ENCODE data around the gene ASIC4. TPM values are rescaled to one million over a fixed set of nuclear protein-coding genes. Genes with fewer than 3 reads are reported as not detected.

ASIC4 gene
- total RNA-seq, 1 donor from 2014 or later = not detected

DNA sequence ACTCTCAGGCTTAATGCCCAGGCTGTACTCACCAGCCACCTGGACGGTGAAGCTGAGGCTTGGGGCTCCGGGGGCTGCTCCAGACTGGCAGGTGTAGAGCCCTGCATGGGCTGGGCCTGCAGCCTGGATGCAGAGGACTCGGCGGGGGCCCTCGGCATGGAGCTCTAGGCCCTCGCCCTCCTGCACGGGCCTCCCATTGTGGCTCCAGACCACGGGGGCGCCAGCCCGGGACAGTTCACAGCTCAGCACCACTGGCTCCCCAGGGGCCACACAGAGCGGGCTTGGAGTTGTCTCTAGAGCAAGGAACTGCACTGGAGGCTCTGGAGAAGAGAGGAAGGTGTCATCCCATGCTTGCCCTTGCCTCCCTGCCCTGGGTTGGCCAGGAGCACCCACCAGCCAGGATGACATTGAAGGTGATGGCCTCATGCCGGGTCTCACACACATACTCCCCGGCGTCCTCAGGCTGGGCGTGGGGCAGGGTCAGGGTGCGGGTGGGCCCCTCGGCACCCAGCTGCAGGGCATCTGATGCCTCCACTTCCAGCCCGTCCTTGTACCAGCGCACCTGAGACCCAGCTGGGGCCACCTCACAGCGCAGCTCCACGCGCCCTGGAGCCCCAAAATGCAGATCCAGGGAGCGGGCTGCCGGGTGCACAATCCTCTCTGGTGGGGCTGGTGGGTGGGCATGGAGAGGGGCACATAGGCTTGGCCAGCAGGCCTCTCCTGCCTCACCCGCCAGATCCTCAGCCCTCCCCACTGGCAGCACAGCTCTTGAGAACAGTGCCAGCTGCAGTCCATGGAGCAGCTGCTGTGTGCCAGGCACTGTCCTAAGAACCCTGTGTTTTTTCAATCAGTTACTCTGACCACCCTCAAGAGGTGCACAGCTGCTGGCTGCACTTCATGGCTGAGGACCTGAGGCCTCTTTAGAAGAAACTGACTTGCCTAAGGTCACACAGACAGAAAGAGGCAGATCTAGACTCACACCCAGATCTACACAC is 43.8 kb downstream of the ASIC4 start:
- DNase-seq (no peak), ATAC-seq (ENCODE audit: poor library complexity) (no peak)
- intact Hi-C loops (cut with DNase I) = no loop called here

DNA sequence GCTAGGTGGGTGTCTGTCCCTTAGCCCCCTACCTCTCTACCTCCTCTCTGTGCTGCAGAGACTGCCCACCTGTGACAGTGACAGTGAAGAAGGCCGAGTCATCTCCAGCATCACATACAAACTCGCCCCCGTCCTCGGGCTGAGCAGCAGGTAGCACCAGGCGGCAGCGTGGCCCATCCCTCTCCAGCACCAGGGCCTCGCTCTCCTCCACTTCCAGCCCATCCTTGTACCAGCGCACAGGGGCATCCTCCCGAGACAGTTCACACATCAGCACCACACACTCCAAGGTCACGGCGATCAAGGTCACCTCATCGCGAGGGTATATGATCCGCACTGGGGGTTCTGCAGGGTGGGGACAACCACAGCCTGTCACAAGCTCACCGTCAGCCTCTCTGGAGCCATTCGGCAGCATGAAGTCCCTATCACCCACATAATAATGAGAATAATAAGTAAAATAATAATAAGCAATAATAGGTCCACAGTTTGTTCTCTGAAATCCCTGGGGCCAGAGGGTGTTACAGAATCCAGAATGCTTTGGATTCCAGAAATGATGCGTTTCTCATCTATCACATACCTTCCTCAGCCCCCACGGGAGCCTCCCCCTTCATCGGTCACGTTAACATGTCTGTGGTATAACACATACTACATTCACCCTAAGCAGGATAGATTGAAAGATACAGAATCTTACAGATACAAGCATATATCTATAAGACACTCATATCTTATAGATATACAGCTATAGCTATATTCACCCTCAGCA is 45.1 kb downstream of the ASIC4 start:
- intact Hi-C loops (cut with DNase I) = no loop called here
- DNase-seq = no peak
- ATAC-seq (ENCODE audit: poor library complexity) = no peak

DNA sequence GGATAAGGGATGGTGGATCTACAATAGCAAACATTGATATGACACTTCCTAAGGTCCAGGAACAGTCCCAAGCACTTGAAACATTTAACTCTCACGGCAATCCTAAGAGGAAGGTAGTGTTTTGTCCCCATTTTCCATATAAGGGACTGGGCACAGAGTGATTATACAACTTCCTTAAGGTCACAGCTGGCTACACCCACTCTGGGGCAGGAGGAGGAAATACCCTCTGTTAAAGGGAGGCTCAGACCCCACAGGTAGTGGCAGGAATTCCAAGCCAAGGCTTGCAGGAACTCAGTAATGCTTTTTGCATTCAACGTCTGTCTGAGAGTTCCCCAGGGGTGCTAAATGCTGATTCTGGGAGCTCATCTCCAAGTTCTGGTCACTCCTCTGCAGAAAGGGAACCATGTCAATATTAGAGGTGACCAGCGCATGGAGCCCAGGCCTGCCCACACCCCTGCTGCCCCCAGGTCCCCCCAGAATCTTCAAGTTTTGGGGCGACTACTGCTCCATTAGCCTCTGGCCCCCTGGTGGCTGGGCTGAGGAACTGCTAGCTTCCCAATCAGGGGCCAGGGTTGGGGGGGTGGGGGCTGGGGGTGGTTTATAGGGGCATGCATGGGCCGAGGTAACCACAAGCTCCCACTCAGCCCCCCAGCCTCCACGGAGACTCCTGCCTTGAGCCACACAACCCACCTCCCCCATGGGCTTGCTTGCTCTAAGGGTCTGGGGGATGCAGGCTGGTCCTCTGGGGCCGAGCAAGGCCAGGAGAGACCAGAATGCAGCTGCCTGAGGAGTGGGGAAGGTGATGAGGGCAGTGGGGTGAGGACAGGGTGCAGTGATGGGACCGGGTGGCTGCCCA is 46.0 kb downstream of the ASIC4 start:
- ATAC-seq (ENCODE audit: poor library complexity) (peak; percentile 30), DNase-seq (no peak)

DNA sequence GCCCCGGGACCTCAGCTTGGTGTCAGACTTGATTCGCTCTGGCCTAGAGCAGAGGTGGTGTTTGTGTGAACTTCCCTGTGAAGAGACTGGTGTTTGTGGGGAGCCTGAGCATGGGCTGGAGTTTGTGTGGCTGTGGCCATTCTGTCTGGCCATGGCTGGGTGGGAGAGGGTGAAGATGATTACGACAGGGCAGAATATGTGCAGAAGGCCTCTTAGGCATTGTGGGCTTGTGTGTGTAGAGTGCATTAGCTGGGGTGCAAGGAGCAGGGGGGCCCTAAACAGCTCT is 46.6 kb downstream of the ASIC4 start:
- ATAC-seq (ENCODE audit: poor library complexity) = no peak
- no peak for DNase-seq
- intact Hi-C loops (cut with DNase I) = loop anchor here (5.0 kb wide), 1 partner anchor 81 kb away; no protein-coding TSS in a partner anchor

More for the DNA sequence above, 46.0 kb downstream of the ASIC4 start:
- intact Hi-C loops (cut with DNase I) = loop anchor here (5.0 kb wide), 1 partner anchor 82 kb away; no protein-coding TSS in a partner anchor

DNA sequence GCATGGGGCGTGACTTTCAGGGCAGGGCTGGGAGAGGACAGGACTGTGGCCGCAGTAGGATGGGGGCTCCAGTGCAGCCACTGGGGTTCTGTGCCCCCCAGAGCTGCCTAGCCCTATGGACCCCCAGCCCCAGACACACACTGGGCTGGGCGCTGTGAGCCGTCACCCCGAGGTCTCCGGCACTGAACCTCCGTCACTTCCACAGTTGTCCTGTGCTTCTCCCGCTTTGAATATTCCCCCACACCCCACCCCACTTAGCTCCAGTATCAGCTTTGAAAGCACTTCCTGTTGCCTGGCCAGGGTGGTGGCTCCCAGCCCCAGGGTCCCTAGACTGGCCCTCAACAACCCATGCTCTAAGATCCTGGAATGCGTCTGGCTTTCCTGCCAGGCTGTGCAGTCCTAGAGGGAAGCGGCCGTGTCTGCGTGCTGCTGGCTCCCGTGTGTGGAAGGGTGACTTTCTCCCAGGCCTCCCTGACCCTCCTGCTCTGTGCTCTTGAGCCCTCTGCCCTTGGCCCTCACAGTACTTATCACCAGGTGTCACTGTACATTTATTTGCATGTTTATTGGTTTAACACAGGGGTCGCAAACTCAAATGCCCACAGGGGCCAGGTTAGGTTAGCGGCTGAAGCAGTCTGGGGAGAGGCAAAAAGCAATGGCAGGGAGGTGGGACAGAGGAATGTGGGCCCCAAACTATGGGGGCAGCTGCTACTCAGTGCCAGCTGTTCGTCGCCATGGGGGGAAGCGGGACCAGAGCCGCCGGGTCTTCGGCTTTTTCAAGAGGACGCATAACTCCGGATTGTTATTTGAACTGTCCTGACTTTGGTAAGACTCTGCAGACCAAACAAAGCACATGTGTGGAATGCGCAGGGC is 47.1 kb downstream of the ASIC4 start:
- ATAC-seq (ENCODE audit: poor library complexity) = peak; percentile 28

DNA sequence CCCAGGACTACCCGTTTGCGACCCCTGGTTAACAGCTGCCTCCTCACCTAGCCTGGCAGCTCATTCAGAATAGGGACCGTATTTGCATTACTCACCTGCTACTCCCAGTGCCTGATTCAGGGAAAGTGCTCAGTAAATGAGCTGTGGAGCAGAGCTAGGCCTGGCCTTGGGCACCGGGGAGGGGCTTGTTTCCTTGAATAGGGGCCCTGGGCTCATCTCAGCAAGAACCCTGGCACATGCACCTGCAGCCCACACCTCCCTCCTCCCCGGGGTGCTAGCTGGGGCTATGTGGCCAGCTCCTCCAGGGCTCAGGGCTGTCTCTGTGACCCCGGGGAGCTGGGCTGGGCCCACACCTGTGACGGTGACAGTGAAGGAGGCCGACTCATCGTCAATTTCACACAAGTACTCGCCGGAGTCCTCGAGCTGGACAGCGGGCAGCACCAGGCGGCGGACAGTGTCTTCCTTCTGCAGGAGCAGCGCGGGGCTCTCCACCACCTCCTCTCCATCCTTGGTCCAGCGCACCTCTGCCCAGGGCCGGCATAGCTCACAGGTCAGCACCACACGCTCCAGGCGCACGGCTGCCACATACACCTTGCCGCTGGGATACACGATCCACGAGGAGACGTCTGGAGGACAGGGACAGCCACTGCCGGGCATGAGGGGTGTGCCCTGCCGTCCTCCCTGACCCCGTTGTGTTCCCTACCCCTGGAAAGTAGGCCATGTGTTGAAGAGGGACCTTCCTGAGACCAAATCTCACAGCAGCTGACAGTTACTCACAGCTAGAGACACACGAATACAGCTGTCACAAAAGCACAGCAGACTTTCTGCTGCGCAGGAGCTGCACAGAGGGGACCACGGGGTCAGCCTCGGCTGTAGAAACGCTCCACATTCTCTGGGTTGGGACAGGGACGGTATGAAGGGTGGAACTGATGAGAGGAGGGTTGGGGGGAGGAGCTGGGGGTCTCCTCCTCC is 48.1 kb downstream of the ASIC4 start:
- ATAC-seq (ENCODE audit: poor library complexity) = no peak
- intact Hi-C loops (cut with DNase I) = loop anchor here (5.0 kb wide), 1 partner anchor 80 kb away; no protein-coding TSS in a partner anchor

More for the DNA sequence above, 47.1 kb downstream of the ASIC4 start:
- DNase-seq = no peak
- intact Hi-C loops (cut with DNase I) = loop anchor here (5.0 kb wide), 1 partner anchor 81 kb away; no protein-coding TSS in a partner anchor

DNA sequence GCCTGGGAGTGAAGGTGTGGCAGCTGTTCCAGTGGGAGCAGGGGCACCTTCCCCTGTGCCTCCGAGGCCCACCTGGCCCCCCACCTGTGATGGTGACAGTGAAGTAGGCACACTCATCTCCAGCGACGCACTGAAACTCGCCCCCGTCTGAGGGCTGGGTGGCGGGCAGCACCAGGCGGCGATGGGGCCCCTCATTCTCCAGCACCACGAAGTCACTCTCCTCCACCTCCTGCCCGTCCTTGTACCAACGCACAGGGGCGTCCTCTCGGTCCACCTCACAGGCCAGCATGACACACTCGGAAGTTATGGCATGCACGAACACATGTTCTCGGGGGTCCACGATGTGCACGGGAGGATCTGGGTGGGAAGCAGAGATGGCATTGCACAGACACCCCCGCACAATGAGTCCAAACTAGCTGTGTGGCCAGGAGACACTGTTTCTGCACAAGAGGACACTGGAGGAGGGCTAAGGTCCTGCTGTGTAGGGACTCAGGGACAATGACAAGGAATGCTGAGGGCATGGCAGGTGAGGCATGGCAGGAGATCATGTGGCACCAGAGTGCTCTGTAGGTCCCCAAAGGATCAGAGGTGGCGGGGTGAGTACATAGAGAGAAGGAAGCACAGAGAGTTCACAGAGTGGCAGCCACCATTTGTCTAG is 49.1 kb downstream of the ASIC4 start:
- intact Hi-C loops (cut with DNase I) = loop anchor here (5.0 kb wide), 1 partner anchor 79 kb away; no protein-coding TSS in a partner anchor
- no peak for ATAC-seq (ENCODE audit: poor library complexity)
- no peak for DNase-seq

More for the DNA sequence above, 48.1 kb downstream of the ASIC4 start:
- no peak for DNase-seq

DNA sequence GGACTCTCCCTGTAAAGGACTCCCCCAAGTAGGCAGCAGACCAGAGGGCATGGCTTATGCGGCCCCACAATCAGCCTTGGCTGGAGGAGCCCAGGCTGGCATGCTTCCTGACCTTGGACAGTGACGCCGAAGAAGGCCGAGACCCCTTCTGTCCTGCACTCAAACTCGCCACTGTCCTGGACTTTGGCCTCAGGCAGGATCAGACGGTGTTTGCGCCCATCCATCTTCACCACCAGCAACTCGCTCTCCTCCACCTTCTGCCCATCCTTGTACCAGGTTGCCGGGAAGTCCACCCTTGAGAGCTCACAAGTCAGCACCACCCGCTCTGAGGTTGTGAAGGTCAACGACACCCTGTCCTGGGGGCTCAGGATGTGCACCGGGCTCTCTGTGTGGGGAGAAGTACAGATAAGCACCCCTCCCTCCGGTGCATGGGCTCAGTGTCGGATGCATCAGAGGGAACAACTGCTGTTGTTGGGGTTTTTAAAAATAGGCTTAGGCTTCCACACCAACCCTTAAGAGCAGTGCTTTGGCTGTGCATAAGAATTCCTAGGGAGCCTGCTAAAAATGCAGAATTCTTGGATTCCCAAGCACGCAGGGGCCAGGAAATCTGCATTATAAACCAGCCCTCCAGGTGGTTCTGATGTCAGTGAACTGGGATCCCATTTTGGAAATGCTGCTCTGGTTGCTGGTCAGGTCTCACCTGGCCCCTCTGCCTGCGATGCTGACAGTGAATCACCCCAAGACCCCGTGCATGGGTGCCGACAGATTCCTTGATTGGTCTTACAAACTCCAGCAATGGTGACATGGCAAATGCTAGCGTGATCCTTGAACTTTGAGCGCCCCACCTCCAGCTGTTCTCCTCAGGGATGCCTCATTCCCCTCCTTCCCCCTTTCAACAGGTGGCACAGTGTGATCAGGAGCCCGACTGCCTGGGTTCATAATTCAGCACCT is 51.1 kb downstream of the ASIC4 start:
- intact Hi-C loops (cut with DNase I) = no loop called here
- ATAC-seq (ENCODE audit: poor library complexity) = no peak
- no peak for DNase-seq

DNA sequence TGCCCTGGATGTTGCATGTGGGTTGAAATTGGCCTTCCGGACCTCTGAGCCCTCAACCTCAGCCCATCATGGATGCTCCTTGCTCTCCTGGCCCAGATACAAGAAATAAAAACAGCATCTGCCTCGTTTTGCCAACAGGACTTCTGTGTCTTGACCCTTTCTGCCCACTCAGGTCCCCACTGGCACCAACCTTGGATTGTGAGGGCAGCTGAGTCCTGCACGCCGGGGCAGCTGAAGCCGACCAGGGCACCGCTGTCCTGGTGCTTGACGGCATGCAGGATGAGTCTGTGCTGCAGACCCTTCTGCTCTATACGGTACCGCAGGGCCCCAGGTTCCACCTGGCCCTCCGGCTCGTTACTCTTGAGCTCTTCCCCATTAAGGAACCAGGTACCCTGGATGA is 52.4 kb downstream of the ASIC4 start:
- intact Hi-C loops (cut with DNase I) = no loop called here
- ATAC-seq (ENCODE audit: poor library complexity) (no peak), DNase-seq (no peak)

DNA sequence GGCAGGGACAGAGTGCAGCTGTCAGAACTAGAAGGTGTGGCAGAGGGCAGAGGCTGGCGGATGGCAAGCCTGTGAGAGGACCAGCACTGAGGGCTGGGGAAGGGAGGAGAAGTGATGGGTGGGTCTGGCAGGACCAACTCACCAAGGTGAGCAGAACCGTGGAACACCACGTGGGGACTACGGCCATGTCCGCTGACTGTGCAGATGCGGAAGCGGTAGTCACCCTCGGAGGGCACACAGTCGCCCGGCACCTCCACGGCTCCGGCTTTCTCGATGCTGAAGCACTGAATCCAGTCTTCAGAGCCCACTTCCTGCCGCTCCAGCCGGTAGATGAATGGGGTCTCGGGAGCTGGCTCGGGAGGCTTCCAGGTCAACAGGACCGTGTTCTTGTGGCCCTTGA is 52.8 kb downstream of the ASIC4 start:
- DNase-seq (peak; percentile 37), ATAC-seq (ENCODE audit: poor library complexity) (no peak)
- intact Hi-C loops (cut with DNase I) = no loop called here

DNA sequence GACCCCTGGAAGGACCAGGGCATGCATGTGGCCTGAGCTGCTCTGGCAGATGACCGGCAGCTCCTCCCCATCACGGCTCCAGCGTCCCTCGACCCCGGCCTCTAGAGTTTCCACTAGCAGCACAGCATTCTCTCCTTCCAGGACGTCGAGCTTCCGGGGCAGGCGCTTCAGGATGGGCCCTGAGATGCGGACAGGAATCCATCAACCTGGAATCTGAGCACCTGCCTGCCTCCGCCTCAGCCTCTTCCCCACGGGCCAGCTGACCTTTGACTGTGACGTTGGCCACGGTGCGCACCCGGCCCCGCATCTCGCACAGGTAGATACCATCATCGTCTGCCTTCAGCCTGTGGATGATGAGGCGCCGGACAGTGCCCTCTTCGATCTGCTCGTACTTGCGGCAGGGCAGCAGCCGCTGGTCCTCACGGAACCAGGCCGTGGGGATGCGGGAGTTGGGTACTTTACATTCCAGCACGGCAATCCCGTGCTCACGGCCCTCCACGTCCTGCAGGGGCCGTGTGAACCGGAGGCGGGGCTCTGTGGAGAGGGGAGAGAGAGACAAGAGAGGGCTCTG is 53.6 kb downstream of the ASIC4 start:
- ATAC-seq (ENCODE audit: poor library complexity) = no peak
- intact Hi-C loops (cut with DNase I) = no loop called here
- DNase-seq = no peak

DNA sequence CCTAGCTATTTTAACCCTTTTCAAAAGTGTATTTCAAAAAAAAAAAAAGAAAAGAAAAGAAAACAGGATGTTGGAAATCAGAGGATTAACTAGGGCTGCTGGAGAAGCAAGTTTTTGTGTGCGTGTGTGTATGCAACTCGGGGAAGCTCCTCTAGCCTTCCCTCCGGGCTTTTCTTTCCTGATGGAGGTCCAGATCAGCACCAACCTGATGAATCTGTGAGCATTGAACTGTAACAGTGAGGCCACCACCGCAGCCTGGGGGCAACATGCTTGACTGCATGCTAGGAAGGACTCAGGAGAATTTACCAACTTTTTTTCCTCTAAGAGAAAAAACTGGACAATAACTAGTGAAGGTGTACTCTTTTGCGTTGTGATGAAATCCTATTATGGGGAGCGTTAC is 54.8 kb downstream of the ASIC4 start:
- no peak for ATAC-seq (ENCODE audit: poor library complexity)
- DNase-seq = no peak
- intact Hi-C loops (cut with DNase I) = no loop called here

DNA sequence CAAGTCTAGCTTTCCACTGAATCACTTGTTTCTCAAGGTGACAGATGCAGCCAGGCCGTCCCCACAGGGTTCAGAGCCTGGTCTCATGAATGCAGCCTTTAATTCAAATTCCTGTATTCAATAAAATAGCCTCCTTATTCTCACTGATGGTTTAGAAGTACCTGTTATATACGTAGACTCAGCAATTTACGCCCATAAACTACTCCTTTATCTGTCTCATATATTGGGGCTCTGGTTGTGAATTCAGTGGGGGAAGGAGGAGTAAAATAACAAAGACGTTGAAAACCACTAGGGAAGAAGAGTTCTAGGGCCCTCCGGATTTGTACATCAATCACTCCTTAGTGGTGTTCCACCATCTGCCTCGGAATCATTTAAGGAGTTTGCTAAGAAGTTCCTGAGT is 55.4 kb downstream of the ASIC4 start:
- DNase-seq = no peak
- intact Hi-C loops (cut with DNase I) = no loop called here
- no peak for ATAC-seq (ENCODE audit: poor library complexity)

DNA sequence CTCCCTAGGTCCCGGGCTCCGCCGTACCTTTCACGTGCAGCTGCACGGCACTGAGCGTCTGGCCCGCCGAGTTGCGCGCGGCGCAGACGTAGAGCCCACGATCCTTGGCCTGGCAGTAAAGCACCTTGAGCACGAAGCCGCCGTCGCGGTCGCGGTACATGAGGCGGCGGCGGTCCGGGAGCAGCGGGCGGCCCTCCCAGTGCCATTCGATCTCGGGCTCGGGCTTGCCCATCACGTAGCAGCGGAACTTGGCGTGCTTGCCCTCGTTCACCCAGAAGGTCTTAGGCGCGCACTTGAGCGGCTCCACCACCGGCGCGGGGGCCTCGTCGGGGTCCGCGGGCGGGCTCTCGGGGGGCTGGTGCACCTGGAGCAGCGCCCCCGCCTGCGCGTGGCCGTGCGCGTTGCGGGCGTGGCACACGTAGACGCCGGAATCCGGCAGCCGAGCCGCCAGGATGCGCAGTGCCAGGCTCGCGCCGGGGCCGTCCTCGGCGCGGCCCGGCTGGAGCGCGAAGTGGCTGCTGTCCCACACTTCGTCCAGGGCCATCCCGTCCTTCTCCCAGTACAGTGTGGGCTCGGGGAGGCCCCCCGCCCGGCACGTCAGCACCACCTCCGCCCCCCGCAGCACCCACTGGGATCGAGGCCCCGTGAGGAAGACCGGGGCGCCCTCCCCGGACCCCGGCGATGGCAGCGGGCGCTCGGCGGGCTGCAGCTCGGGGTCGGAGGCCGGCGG is 56.1 kb downstream of the ASIC4 start:
- intact Hi-C loops (cut with DNase I) = no loop called here
- peak; percentile 36 for ATAC-seq (ENCODE audit: poor library complexity)
- DNase-seq = no peak

All from Right ventricle myocardium superior (tissue), 1 donor.